Measurements from ENCODE around the gene CXCL14. TPM values are rescaled to one million over a fixed set of nuclear protein-coding genes. Genes with fewer than 3 reads are reported as not detected.

Gene CXCL14
- total RNA-seq, 2 experiments from 2014 or later = not detected

- Mint-ChIP-seq H3K36me3 (ENCODE audit: low read depth) (no peaks in the 10 kb centered on the region), H3K27me3 (ENCODE audit: low read depth) (peaks cover 9% of the 10 kb centered on the region), H3K4me1 (ENCODE audit: low read depth) (peaks cover 3% of the 10 kb centered on the region), H3K27ac (no peak overlapping the region), H3K4me3 (no peak overlapping the region), H3K9me3 (ENCODE audit: insufficient read depth) (no peaks in the 10 kb centered on the region)
- ChIA-PET POLR2A (no interaction called here), CTCF (interaction anchor here (0.6 to 20.1 kb wide), 35 partner anchors 8 to 1991 kb away, joined by 3 to 553 read pairs (median 4); partner anchors contain the start of genes CXCL14 and DCANP1)
- ATAC-seq (peak; percentile 85), DNase-seq (peak; percentile 76)
These were observed 12.9 kb downstream of the CXCL14 start for GRCh38 chr5:135565725-135566421.

- Mint-ChIP-seq H3K27me3 (ENCODE audit: low read depth) (peaks cover 12% of the 10 kb centered on the region), H3K27ac (no peak overlapping the region), H3K4me3 (no peak overlapping the region), H3K36me3 (ENCODE audit: low read depth) (no peaks in the 10 kb centered on the region), H3K9me3 (ENCODE audit: insufficient read depth) (no peaks in the 10 kb centered on the region), H3K4me1 (ENCODE audit: low read depth) (peaks cover 6% of the 10 kb centered on the region)
- no peak for DNase-seq
- POLR2A ChIA-PET = no interaction called here
- ATAC-seq = no peak
- CTCF ChIA-PET = interaction anchor here (1.0 to 20.1 kb wide), 14 partner anchors 11 to 885 kb away, joined by 3 to 553 read pairs (median 6); partner anchors contain the start of gene CXCL14
These were observed 13.5 kb downstream of the CXCL14 start for GRCh38 chr5:135565266-135565665.

DNA sequence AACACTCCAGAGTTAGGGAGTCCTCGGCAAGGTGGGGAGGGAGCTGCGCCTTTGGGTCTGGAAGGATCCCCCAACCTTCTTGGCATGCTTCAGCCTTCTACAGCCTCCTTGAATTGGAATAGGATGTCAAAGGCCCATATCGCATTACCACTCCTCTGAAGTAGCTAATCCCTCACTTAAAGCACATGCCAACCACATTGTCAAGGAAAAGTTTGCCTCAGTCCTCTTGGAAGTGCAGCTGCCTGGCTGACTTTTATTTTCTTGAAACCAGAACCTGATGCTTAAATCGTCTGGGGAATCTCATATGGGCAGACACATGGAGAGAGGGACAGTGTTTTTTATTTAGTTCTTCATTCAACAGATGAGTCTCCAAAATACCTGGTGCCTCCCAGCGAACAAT, 14.5 kb downstream of the CXCL14 start:
- POLR2A ChIA-PET = no interaction called here
- CTCF ChIA-PET = interaction anchor here (1.0 to 20.1 kb wide), 5 partner anchors 13 to 267 kb away, joined by 3 to 553 read pairs (median 19); no protein-coding TSS in a partner anchor
- Mint-ChIP-seq H3K27ac (no peak overlapping the region), H3K9me3 (ENCODE audit: insufficient read depth) (no peaks in the 10 kb centered on the region), H3K4me1 (ENCODE audit: low read depth) (peaks cover 6% of the 10 kb centered on the region), H3K27me3 (ENCODE audit: low read depth) (peaks cover 18% of the 10 kb centered on the region), H3K4me3 (no peak overlapping the region), H3K36me3 (ENCODE audit: low read depth) (no peaks in the 10 kb centered on the region)
- no peak for DNase-seq
- no peak for ATAC-seq

DNA sequence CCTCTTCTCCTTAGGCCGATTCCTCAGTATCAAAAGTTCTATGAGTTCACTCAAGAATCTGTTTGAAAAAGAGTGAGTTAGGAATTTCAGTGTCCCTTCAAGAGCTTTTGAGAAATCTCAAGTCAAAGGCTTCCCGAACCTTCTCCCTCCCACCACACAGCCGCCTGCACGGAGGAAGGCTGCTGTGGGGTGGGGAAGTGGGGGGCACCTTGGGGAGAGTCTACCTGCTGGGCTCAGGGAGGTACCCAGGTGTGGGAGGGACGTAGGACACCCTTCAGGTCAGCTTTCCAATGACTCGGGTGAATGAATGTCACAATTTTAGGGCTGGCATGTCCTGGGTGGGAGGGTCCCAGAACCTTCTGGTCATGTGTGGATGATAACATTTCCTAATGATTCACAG, 17.5 kb downstream of the CXCL14 start:
- ChIA-PET CTCF (interaction anchor here (0.6 to 20.1 kb wide), 25 partner anchors 9 to 274 kb away, joined by 3 to 553 read pairs (median 3); partner anchors contain the start of genes CXCL14, SLC25A48 and TIFAB), POLR2A (interaction anchor here (0.7 kb wide), 1 partner anchor 20 kb away, joined by 3 read pairs; no protein-coding TSS in a partner anchor)
- Mint-ChIP-seq H3K27ac (no peak overlapping the region), H3K36me3 (ENCODE audit: low read depth) (no peaks in the 10 kb centered on the region), H3K27me3 (ENCODE audit: low read depth) (peaks cover 28% of the 10 kb centered on the region), H3K9me3 (ENCODE audit: insufficient read depth) (no peaks in the 10 kb centered on the region), H3K4me3 (no peak overlapping the region), H3K4me1 (ENCODE audit: low read depth) (peaks cover 2% of the 10 kb centered on the region)
- DNase-seq = no peak
- no peak for ATAC-seq

GRCh38 chr5:135560858-135561257, 17.9 kb downstream of the CXCL14 start:
- Mint-ChIP-seq H3K36me3 (ENCODE audit: low read depth) (no peaks in the 10 kb centered on the region), H3K27me3 (ENCODE audit: low read depth) (peaks cover 30% of the 10 kb centered on the region), H3K4me1 (ENCODE audit: low read depth) (peaks cover 2% of the 10 kb centered on the region), H3K27ac (no peak overlapping the region), H3K9me3 (ENCODE audit: insufficient read depth) (no peaks in the 10 kb centered on the region), H3K4me3 (no peak overlapping the region)
- CTCF ChIA-PET = interaction anchor here (0.6 to 20.1 kb wide), 25 partner anchors 9 to 274 kb away, joined by 3 to 553 read pairs (median 3); partner anchors contain the start of genes CXCL14, SLC25A48 and TIFAB
- POLR2A ChIA-PET = interaction anchor here (0.7 kb wide), 1 partner anchor 19 kb away, joined by 3 read pairs; no protein-coding TSS in a partner anchor
- DNase-seq (peak; percentile 82), ATAC-seq (peak; percentile 91)

GRCh38 chr5:135559354-135559753, 19.4 kb downstream of the CXCL14 start:
- ChIA-PET POLR2A (no interaction called here), CTCF (interaction anchor here (3.6 to 20.1 kb wide), 3 partner anchors 8 to 271 kb away, joined by 30 to 553 read pairs (median 188); no protein-coding TSS in a partner anchor)
- DNase-seq = no peak
- H3K36me3 Mint-ChIP-seq (ENCODE audit: low read depth) = no peaks in the 10 kb centered on the region
- no peaks in the 10 kb centered on the region for H3K9me3 Mint-ChIP-seq (ENCODE audit: insufficient read depth)
- H3K27ac Mint-ChIP-seq = no peak overlapping the region
- ATAC-seq = no peak
- no peak overlapping the region for H3K4me3 Mint-ChIP-seq
- peaks cover 31% of the 10 kb centered on the region for H3K27me3 Mint-ChIP-seq (ENCODE audit: low read depth)
- H3K4me1 Mint-ChIP-seq (ENCODE audit: low read depth) = peaks cover 2% of the 10 kb centered on the region

- no peaks in the 10 kb centered on the region for H3K36me3 Mint-ChIP-seq (ENCODE audit: low read depth)
- H3K4me1 Mint-ChIP-seq (ENCODE audit: low read depth) = peaks cover 2% of the 10 kb centered on the region
- POLR2A ChIA-PET = no interaction called here
- H3K27ac Mint-ChIP-seq = no peak overlapping the region
- no peak overlapping the region for H3K4me3 Mint-ChIP-seq
- peaks cover 34% of the 10 kb centered on the region for H3K27me3 Mint-ChIP-seq (ENCODE audit: low read depth)
- no peak for ATAC-seq
- CTCF ChIA-PET = interaction anchor here (1.5 to 20.1 kb wide), 3 partner anchors 9 to 96 kb away, joined by 5 to 553 read pairs (median 5); no protein-coding TSS in a partner anchor
- no peak for DNase-seq
- no peaks in the 10 kb centered on the region for H3K9me3 Mint-ChIP-seq (ENCODE audit: insufficient read depth)
These were observed 21.5 kb downstream of the CXCL14 start for GRCh38 chr5:135557076-135557838.

- no peak for ATAC-seq
- H3K9me3 Mint-ChIP-seq (ENCODE audit: insufficient read depth) = no peaks in the 10 kb centered on the region
- no peak overlapping the region for H3K27ac Mint-ChIP-seq
- peaks cover 37% of the 10 kb centered on the region for H3K27me3 Mint-ChIP-seq (ENCODE audit: low read depth)
- POLR2A ChIA-PET = no interaction called here
- H3K4me1 Mint-ChIP-seq (ENCODE audit: low read depth) = peaks cover 2% of the 10 kb centered on the region
- H3K36me3 Mint-ChIP-seq (ENCODE audit: low read depth) = no peaks in the 10 kb centered on the region
- no peak overlapping the region for H3K4me3 Mint-ChIP-seq
- no peak for DNase-seq
- CTCF ChIA-PET = interaction anchor here (10.5 to 20.1 kb wide), 2 partner anchors 7 to 95 kb away, joined by 188 to 553 read pairs; no protein-coding TSS in a partner anchor
These were observed 22.2 kb downstream of the CXCL14 start for GRCh38 chr5:135556620-135557019.

- ChIA-PET POLR2A (no interaction called here), CTCF (interaction anchor here (0.6 to 20.1 kb wide), 3 partner anchors 9 to 275 kb away, joined by 3 to 553 read pairs (median 188); no protein-coding TSS in a partner anchor)
- Mint-ChIP-seq H3K27ac (no peak overlapping the region), H3K27me3 (ENCODE audit: low read depth) (peaks cover 40% of the 10 kb centered on the region), H3K36me3 (ENCODE audit: low read depth) (no peaks in the 10 kb centered on the region), H3K4me3 (no peak overlapping the region), H3K4me1 (ENCODE audit: low read depth) (peaks cover under 1% of the 10 kb centered on the region), H3K9me3 (ENCODE audit: insufficient read depth) (no peaks in the 10 kb centered on the region)
- no peak for ATAC-seq
- no peak for DNase-seq
These were observed 23.3 kb downstream of the CXCL14 start for GRCh38 chr5:135555530-135555929.

DNA sequence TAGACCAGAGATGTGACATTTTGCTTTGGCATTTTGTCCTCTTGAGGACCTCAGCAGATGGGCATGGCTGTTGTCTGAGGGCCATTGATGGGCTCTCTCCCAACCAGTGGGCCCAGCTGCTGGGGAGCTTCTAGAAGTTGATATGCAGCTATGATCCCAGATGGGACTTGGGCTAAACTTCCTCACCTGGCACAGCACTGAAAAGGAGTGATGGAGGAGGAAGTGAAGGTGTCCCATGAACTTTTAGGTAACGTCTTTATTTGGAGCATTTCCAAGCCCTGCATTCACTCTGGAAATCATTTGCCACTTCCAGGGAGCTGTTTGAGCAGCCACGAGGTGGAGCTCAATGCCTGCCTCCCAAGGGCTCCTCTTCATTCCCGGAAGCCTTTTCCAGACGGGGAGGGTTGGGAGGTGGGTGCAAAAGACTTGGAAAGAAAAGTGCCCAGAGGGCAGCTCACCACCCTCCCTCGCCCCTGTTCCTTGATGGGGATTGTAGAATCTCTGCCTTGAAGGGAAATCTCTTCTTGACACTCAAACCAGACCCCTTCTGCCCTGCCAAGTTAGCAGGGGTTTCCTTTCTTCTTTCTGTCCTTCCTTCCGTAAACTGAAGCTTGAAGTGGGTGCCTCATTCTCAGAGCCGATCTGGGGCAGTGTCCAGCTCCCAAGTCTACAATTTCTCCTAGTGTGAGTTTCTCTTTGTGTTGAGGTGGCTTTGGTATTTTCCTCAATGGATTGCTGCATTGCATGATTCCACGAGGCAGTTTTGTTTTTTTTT, 24.9 kb downstream of the CXCL14 start:
- DNase-seq = no peak
- H3K4me1 Mint-ChIP-seq (ENCODE audit: low read depth) = no peaks in the 10 kb centered on the region
- no peaks in the 10 kb centered on the region for H3K36me3 Mint-ChIP-seq (ENCODE audit: low read depth)
- ChIA-PET CTCF (interaction anchor here (1.2 to 20.1 kb wide), 3 partner anchors 10 to 93 kb away, joined by 3 to 553 read pairs (median 188); no protein-coding TSS in a partner anchor), POLR2A (no interaction called here)
- H3K27me3 Mint-ChIP-seq (ENCODE audit: low read depth) = peaks cover 44% of the 10 kb centered on the region
- H3K27ac Mint-ChIP-seq = no peak overlapping the region
- H3K4me3 Mint-ChIP-seq = no peak overlapping the region
- no peak for ATAC-seq
- no peaks in the 10 kb centered on the region for H3K9me3 Mint-ChIP-seq (ENCODE audit: insufficient read depth)

Data from activated CD8-positive, alpha-beta T cell treated with anti-CD3 and anti-CD28 coated beads, Interleukin-2, amount 10 ng/mL, durations not matched to agents 7 days and 5 days (primary cell).